ENCODE data around the gene LONRF3.

Gene LONRF3

GRCh38 chrX:118974088-118974907 lies at the start of gene LONRF3:
LONRF3 (plus strand) TSS chrX:118974618; CDS start chrX:118974781, 163 bp downstream.
- DNase-seq (ENCODE audit: low read depth in 1 of 2, low spot score in 1 of 2): no peak
- in situ Hi-C loops (cut with HindIII; ENCODE audit: low pct_unique_long_range_greater_than_20kb, low sequenced_read_pairs): no loop called here
- TF ChIP-seq JUND (IDR thresholded peaks at IDR 0.05; ENCODE audit: low read depth): no peak

DNA sequence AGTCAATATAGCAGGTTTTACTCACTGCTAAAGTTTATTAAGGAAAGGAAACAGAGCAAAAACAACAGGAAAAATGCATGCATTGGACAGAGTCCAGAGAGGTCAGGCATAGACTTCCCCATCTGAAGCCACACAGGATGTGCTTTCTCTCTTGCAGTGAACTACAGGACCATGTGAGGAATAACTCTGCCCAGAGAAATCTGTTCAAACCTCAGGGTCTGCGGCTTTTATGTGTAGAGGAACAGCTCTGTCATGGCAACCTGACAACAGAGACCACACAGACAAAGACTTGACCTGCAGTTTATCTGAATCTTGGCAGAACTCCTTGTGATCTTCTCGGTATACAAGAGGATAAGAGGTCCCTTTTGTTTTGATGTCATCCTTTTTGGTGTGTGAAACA lies 46.3 kb upstream of the LONRF3 start:
- in situ Hi-C loops (cut with HindIII; ENCODE audit: low pct_unique_long_range_greater_than_20kb, low sequenced_read_pairs): no loop called here
- DNase-seq (ENCODE audit: low read depth in 1 of 2, low spot score in 1 of 2): no peak
- no peak for TF ChIP-seq JUND (IDR thresholded peaks at IDR 0.05; ENCODE audit: low read depth)

- in situ Hi-C loops (cut with HindIII; ENCODE audit: low pct_unique_long_range_greater_than_20kb, low sequenced_read_pairs): no loop called here
- TF ChIP-seq JUND (IDR thresholded peaks at IDR 0.05; ENCODE audit: low read depth): no peak
- DNase-seq (ENCODE audit: low read depth in 1 of 2, low spot score in 1 of 2): no peak
Observed at GRCh38 chrX:118935352-118935751, 39.1 kb upstream of the LONRF3 start.

- DNase-seq (ENCODE audit: low read depth in 1 of 2, low spot score in 1 of 2): no peak
- no peak for TF ChIP-seq JUND (IDR thresholded peaks at IDR 0.05; ENCODE audit: low read depth)
- in situ Hi-C loops (cut with HindIII; ENCODE audit: low pct_unique_long_range_greater_than_20kb, low sequenced_read_pairs): no loop called here
Observed at GRCh38 chrX:118941147-118941546, 33.3 kb upstream of the LONRF3 start.

- in situ Hi-C loops (cut with HindIII; ENCODE audit: low pct_unique_long_range_greater_than_20kb, low sequenced_read_pairs): no loop called here
- no peak for DNase-seq (ENCODE audit: low read depth in 1 of 2, low spot score in 1 of 2)
- TF ChIP-seq JUND (IDR thresholded peaks at IDR 0.05; ENCODE audit: low read depth): no peak
Observed at GRCh38 chrX:118943102-118943501, 31.3 kb upstream of the LONRF3 start.

GRCh38 chrX:118945921-118946320 lies 28.5 kb upstream of the LONRF3 start:
- in situ Hi-C loops (cut with HindIII; ENCODE audit: low pct_unique_long_range_greater_than_20kb, low sequenced_read_pairs): no loop called here
- TF ChIP-seq JUND (IDR thresholded peaks at IDR 0.05; ENCODE audit: low read depth): no peak
- no peak for DNase-seq (ENCODE audit: low read depth in 1 of 2, low spot score in 1 of 2)

- TF ChIP-seq JUND (IDR thresholded peaks at IDR 0.05; ENCODE audit: low read depth): no peak
- no peak for DNase-seq (ENCODE audit: low read depth in 1 of 2, low spot score in 1 of 2)
- in situ Hi-C loops (cut with HindIII; ENCODE audit: low pct_unique_long_range_greater_than_20kb, low sequenced_read_pairs): no loop called here
Observed at GRCh38 chrX:118948270-118948669, 26.1 kb upstream of the LONRF3 start.

DNA sequence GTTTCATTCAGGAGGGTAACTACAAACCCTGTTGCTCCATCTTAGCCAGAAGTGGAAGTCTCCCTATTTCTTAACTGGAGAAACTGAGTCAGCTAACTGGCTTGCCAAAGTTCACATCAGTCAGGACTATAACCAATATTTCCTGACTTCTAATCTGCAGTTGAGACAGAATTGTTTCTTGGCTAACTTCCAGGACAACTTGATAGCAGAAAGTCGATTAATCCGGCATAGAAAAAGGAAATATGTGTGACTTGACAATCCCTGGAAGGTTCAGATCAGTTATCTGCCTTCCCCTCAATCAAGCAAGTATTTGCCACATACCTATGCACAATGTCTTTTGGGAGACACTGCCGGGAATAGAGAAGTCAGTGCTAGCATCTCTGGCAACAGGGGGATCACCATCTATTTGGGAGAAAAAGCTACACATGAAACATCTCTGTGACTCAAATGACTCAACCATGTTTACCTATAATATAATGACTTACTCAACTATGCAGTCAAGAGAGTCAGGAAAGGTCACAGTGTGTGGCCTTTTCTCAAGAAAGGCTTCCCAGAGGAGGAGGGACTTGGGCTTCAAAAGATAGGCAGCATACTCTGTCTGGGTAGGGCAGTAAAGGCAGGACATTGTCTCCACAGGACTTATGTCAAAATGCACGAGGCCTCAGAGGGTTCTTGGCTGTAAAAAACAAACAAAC lies 12.4 kb upstream of the LONRF3 start:
- in situ Hi-C loops (cut with HindIII; ENCODE audit: low pct_unique_long_range_greater_than_20kb, low sequenced_read_pairs): no loop called here
- no peak for TF ChIP-seq JUND (IDR thresholded peaks at IDR 0.05; ENCODE audit: low read depth)
- DNase-seq (ENCODE audit: low read depth in 1 of 2, low spot score in 1 of 2): no peak

DNA sequence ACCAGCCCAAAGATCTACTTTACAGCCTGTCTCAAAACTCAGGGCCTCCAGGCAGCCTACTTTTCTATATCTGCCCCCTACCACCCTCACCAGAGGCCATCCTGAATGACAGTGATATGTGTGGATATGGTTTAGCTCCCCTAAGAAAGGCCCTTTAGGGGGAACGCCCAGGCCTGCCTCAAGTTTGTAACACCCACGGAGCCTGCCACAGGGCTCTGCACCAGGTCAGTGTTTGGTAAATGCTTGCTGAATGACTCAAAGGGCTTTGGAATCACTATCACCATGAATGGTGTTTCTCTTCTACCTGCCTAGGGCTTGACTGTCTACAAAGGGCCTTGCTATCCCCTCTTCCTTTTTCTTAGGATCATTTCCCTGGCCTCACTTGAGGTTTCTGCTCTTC lies 11.3 kb upstream of the LONRF3 start:
- TF ChIP-seq JUND (IDR thresholded peaks at IDR 0.05; ENCODE audit: low read depth): no peak
- no peak for DNase-seq (ENCODE audit: low read depth in 1 of 2, low spot score in 1 of 2)
- in situ Hi-C loops (cut with HindIII; ENCODE audit: low pct_unique_long_range_greater_than_20kb, low sequenced_read_pairs): no loop called here

GRCh38 chrX:118964252-118964651 lies 10.2 kb upstream of the LONRF3 start:
- in situ Hi-C loops (cut with HindIII; ENCODE audit: low pct_unique_long_range_greater_than_20kb, low sequenced_read_pairs): no loop called here
- no peak for DNase-seq (ENCODE audit: low read depth in 1 of 2, low spot score in 1 of 2)
- no peak for TF ChIP-seq JUND (IDR thresholded peaks at IDR 0.05; ENCODE audit: low read depth)

GRCh38 chrX:118965395-118965794 lies 9.0 kb upstream of the LONRF3 start:
- TF ChIP-seq JUND (IDR thresholded peaks at IDR 0.05; ENCODE audit: low read depth): no peak
- in situ Hi-C loops (cut with HindIII; ENCODE audit: low pct_unique_long_range_greater_than_20kb, low sequenced_read_pairs): no loop called here
- no peak for DNase-seq (ENCODE audit: low read depth in 1 of 2, low spot score in 1 of 2)

DNA sequence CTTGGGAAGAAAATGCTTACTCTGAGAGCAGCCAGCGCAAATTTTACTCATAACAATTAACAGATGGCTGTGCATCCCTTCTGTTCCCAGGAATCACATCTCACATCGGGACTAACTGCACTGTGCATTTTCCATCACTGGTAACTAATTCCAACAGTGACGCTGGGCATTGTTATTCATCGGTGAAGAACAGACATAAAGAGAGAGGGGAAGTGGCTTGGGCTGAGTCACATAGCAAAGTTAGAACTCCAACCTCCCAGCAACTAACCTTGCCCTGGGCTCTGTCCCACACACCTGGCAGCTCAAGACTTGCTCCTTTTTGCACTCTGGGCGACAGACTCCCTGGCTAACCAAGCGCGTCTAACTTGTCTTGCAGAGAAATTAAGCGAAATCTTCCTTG lies 6.4 kb upstream of the LONRF3 start:
- no peak for TF ChIP-seq JUND (IDR thresholded peaks at IDR 0.05; ENCODE audit: low read depth)
- in situ Hi-C loops (cut with HindIII; ENCODE audit: low pct_unique_long_range_greater_than_20kb, low sequenced_read_pairs): no loop called here
- no peak for DNase-seq (ENCODE audit: low read depth in 1 of 2, low spot score in 1 of 2)

DNA sequence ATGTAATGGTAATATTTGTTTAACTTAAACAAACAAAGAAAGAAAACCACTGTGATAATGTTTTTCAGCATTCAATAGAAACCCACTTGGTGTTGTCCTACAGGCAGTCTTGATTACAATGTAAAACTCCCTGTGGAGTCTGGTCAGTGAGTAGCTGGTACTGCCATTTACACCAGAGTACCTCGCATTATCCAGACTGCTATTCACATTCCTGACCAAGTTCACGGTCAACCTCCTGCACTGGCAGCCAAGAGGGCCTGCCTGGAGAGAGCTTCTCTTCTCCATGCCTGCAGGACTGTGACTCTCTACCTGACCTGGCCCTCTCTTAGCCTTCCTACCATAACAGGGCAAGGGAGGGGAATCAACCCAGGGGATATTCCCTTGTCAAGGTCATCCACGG lies 2.9 kb upstream of the LONRF3 start:
- in situ Hi-C loops (cut with HindIII; ENCODE audit: low pct_unique_long_range_greater_than_20kb, low sequenced_read_pairs): no loop called here
- DNase-seq (ENCODE audit: low read depth in 1 of 2, low spot score in 1 of 2): no peak
- TF ChIP-seq JUND (IDR thresholded peaks at IDR 0.05; ENCODE audit: low read depth): no peak

Measured in T47D (cell line).